Fibroblast of lung (primary cell): ENCODE measurements around the gene ALOX12B.

Experiments used
- CTCF ChIP-seq, 2 donors: IDR thresholded peaks in 1 of 2; conservative IDR thresholded peaks in 1 of 2; 1 replicate in 1 of 2; 2 replicates in 1 of 2; pipeline ENCODE4 v1.5.1; 2011 to 2012; ENCODE audit warnings: low read length in 2 of 2, control low read depth in 1 of 2, inconsistent platforms in 1 of 2, low read depth in 1 of 2, mild to moderate bottlenecking in 1 of 2
- EZH2 ChIP-seq: IDR thresholded peaks from 2 replicates; pipeline ENCODE4 v1.5.1; 2012; ENCODE audit warnings: low read length, control low read depth, mild to moderate bottlenecking; ENCODE audit errors: missing control alignments

- no peak for TF ChIP-seq CTCF (conservative IDR thresholded peaks at IDR 0.05 in 1 of 2, IDR thresholded peaks at IDR 0.05 in 1 of 2; ENCODE audit: low read depth in 1 of 2, low read length in 2 of 2)
- TF ChIP-seq EZH2, result no peak
Observed at GRCh38 chr17:8032442-8032841, 55.1 kb downstream of the ALOX12B start.
